ENCODE measurements around the gene MKRN2.
"Not testable (repeated sequence)": the region's sequence is repeated elsewhere in the genome, so short reads cannot be mapped to it uniquely, and the experiment has no call there.

The MKRN2 gene, protein sequence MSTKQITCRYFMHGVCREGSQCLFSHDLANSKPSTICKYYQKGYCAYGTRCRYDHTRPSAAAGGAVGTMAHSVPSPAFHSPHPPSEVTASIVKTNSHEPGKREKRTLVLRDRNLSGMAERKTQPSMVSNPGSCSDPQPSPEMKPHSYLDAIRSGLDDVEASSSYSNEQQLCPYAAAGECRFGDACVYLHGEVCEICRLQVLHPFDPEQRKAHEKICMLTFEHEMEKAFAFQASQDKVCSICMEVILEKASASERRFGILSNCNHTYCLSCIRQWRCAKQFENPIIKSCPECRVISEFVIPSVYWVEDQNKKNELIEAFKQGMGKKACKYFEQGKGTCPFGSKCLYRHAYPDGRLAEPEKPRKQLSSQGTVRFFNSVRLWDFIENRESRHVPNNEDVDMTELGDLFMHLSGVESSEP

DNA sequence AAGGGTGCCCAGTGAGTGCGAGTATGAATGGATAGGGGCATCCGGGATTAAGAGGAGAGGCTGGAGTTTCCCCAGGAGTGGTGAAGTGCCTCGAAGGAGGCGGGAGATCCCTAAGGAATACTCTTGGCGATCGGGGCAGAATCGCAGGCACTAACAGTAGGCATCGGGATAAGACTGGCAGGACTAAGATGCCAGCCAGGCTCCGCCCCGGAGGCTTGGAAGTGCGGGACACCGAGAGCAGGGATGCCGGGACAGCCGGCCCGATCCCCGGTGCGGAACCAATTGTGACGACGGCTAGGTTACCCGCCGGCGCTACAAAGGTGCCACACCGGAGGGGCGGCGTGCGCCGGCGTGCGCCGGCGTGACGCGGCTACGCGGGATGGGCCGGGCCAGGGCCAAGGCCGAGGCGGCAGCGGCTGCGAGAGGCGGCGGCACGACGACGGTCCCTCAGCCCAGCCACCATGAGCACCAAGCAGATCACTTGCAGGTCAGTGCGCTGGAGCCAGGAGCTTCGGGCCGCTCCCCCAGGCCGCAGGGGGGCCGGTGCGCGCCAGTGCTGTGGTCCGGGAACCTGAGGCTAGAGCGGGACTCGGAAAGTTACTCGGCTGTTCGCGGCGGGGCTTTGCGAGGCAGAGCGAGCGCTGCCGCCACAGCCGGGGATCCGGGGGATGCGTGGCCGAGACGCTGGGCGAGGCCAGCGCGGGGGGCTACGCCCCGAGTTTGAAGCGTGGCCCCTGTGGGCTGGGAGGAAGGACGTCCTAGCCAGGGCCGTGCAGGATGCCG lies at the start of gene MKRN2:
Gene MKRN2 (plus strand): TSS at position 398 of the 783 bp plus-strand sequence. CDS start 64 bp downstream, at position 462.
- DNase-seq: peak; percentile 71

DNA sequence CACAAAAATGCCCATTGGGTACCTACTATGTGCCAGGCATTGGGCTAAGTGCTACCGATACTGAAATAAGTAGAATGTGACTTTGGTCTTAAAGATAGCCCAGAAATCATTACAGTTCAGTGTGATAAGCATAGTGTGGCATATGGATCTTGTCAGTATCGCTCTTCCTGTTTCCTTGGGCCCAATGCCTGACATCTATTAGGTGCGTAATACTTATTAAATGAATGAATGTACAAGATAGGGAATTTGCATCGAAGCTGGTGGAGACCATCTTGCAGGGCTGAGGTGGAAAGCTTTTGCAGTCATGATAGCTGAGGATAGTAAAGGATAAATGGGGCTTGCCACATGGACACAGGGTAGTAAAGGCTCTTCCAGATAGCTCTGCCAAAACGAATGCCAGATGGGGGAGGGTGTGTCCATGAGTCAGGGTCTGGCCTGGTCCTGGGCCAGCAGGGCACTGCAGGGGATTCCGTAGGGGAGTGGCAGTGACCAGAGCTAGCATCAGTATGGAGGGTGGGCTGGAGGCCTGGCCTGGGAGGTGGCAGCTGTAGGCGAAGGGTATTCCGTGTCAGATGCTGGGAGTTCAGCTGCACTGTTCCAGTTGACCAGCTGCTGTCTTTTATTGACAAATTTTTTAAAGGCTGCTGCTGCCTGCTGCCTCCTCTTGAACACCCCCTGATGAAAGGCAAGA lies 49.2 kb upstream of the MKRN2 start:
- peak; percentile 18 for DNase-seq

DNA sequence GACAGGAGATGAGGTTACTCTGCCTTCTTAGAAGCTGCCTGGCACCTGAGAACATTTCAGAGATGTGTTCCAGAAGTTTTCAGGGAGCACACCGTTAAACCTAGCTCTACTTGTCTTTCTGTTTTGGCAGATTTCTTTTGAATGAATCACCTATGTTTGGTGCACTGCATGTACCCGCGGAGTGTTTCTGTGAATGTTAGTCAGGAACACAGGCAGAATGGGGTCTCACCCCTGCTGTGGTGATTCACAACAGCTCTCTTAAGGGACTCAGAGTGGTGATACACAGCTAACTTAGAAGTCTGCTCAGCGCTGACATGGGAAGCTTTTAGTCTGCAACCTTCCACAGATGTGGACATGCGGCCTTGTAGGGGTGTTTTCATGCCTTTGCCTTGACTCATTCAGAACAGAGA lies 48.6 kb upstream of the MKRN2 start:
- DNase-seq: peak; percentile 48

DNA sequence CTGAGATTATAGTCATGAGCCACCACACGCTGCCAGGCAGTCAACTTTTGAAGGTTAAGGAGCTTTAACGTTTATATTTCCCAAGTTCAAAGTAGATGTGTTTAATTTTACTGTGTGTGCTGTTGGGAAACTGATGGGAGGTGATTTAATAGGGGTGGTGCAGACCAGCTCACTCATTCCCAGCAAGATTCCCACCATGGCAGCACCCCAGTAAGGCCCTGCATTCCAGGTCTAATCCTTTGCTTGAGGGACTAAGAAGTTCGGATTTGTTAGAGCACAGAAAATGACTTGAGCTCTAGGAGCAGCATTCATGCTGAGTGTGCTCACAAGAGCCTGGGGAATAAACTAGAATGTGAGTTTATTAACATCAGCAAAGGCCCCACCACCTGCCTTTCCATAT lies 47.4 kb upstream of the MKRN2 start:
- DNase-seq: no peak

DNA sequence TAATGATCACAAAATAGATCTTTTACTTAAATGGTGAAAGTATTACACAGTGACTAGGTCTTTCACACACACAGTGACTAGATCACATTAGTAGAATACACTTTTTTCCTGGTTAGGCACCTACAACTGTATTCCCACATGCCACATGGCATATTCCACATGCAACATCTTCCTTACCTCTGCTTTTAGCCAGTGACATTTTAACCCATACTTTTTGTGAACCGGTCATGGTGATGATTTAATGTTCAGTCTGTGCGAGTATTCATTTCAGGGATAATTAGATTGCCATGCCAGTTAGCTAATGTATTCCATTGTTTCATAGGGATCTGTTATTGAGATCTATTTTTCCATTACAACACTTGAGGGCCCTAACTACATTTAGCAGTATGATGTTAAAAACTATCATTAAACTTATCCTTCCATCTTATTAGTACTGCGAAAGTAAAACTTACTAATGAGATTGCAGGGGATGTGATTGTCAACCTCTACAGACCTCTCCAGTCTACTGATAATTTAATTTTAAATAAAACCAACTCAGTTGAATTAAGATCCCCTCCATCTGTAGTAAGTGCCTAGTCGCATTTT lies 44.3 kb upstream of the MKRN2 start:
- no peak for DNase-seq

DNA sequence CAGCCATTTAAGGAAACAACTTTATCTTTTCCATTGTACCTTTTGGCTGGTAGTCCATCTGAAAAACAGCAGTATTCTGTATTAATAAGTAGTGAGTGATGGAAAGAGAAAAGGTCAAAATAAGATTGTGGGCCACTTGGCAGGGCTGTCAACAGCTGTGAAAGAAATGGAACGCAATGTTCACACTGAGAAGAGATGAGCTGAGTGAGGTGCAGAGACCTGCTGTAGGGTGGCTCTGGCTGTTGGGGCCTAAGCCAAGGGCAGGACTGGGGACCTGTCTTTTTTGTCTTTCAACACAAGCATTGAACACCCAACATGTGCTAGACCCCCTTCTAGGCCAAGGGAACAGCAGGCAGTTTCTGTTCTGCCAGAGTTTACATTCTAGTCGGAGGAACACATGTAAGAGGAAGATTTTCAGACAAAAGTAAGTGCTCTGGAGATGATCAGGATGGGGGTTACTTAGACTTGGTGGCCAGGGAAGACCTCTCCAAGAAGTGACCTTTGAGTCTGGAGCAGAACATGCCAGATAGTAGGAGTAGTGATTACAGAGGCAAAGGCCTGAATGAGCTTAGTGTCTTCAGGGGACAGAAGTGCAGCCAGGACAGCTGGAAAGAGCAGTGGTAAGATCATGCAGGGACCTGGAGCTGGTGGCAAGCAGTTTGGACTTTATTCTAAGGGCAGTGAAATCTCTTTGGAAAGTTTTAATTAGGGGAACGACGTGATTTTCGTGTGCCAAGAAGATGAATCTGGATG lies 43.0 kb upstream of the MKRN2 start:
- no peak for DNase-seq

DNA sequence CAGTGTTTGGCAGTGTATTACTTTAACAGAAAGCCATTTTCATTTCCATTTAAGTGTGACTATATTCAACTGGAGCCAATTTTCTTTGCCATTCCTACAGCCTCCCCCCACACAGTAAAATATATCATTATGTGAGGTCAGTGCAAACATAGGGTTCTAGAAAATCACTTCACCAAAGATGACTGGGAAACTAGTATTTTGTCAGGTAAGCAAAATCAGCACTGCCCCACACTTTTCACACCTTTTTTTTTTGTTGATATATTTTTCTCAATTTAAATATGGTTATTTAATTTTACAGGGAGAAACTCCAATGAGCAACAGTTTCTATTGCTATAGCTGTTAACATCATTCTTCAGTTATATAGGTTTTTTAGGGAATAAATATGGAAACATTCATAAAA lies 41.3 kb upstream of the MKRN2 start:
- no peak for DNase-seq

DNA sequence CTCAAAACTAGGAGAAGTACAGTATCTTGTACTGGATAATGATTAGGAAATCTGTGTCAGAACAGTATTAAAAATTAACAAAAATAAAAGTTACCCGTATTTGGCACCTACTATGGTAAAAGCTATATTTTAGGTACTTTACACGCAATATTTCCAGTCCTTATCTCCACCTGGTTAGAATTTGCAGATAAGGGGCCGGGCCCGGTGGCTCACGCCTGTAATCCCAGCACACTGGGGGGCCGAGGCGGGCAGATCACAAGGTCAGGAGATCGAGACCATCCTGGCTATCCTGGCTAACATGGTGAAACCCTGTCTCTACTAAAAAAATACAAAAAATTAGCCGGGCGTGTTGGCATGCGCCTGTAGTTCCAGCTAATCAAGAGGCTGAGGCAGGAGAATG lies 40.0 kb upstream of the MKRN2 start:
- no peak for DNase-seq

DNA sequence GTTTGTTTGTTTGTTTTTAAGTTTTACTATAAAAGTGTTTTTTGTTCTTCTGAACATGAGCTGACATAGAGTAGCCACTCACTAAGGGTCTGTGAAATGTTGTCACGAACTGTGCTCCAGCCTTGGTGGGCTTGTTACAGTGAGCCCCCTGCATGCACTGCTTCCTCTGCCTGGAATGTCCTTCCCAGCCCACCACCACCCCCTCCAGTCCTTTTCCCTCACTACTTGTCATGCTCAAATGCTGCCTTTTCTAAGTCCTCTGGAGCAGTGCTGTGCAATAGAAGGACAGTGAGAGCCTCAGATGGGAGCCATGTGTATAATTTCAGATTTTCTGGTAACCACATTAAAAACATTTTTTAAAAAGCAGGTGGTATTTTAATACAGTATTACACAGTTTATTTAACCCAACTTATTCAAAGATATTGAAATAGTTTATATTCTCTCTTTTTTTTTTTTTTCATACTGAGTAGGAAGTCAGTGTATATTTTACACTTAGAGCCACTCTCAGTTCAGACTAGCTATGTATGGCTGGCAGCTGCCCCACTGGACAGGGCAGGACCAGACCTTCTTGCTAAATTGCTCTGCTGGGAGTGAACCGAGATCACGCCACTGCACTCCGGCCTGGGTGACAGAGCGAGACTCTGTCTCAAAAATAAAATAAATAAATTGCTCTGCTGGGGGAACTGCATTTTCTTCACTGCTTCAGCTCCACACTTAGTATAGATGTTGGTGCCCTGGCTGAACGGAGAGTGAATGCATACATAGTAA lies 38.4 kb upstream of the MKRN2 start:
- no peak for DNase-seq

DNA sequence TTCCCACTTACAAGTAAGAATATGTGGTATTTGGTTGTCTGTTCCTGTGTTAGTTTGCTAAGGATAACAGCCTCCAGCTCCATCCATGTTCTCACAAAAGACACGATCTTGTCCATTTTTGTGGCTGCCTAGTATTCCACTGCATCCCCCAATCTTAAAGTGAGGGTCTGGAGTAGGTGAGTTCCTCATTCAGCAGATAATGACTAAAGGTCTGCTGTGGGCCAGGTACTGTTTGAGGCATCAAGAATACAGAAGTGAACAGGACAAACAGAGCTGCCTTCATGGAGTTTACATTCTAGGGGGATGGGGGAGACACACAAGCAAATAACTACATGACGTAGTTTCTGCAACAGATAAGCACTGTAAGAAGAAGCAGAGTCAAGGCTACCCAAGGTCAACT lies 35.9 kb upstream of the MKRN2 start:
- DNase-seq: no peak

DNA sequence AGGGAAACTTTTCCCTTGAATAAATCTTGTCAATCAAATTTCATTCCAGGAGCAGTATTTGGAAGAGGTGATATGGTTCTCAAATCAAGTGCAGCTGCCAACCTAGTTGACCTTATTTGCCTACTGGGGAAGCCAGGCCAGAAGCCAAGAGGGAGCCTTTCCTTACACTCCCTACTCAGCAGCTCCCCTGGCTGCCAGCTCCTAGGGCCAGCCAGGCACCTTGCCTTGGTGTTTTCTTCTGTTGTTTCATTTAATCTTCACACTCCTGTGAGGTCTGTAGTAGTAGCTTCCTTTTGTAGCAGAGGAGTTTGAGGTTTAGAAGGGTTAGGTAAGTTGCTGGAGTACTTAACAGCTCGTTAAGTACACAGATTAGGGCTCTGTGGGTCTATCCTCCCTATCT lies 34.2 kb upstream of the MKRN2 start:
- DNase-seq: no peak

DNA sequence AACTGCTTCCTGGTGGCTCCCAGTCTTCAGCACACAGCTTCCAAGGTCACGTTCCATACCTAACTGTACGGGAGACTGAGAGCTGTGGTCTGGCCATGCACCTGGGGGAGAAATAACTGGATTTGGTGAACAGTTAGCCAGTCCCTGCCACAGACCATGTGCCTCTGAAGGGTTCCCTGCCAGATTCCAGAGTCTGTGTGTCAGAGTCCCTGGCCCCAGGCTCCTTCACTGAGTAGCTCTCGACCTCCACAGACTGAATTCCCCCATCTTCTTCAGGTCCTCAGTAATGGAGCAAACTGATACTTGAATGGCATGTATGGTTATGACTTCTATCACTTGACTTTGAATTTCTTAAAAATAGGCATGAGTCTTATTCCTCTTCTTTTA lies 29.1 kb upstream of the MKRN2 start:
- DNase-seq: no peak

DNA sequence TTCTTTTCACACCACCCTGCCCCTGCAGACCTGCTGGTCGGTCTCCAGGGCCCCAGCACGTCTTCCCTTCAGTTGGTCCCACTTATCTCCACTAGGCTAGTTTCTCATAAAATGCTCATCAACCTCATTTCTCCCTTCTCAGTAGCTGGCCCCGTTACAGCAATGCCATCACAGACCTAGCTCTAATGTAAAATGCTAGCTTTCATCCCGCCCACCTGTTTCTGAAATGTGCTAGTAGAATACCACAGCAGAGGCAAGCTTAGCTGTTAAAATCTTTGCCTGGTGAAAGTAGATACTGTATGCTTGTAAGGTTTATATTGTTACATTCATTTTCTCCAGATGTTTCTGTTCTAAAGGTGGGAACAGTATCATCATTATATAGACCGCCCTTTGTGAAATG lies 24.7 kb upstream of the MKRN2 start:
- no peak for DNase-seq

DNA sequence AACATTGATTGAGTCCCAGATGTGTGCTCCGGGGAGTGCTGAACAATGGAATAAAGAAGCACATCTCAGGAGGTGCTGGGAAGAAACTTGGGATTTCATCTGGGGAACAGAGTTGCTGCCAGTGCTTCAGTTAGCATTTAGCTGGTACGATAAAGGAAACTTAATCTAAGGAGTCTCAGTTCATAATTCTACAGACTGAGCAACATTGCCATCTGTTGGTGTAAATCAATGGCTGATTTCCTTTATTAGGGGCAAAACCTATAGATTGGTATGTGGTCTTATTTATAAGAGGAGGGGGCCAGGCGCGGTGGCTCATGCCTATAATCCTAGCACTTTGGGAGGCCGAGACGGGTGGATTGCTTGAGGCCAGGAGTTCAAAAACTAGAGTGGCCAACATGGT lies 20.5 kb upstream of the MKRN2 start:
- DNase-seq: no peak

DNA sequence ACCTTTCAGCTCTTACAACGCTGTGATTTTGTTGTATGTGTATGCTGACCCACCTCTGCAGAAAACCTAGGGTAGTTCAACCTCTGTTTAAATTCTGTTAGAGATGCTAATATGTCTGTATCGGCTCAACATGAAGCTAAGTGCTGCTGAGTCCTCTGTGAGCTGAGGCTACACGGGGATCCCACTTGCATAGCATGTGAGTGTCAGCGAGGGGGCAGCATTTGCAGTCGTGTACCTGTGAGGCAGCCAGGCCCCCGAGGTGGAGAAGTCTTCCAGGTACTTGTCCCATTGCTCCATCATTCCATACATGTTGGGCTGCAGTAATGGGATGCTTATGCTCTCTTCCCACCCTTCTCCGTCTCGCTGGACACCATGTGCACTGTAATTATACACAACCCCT lies 15.3 kb upstream of the MKRN2 start:
- no peak for DNase-seq

DNA sequence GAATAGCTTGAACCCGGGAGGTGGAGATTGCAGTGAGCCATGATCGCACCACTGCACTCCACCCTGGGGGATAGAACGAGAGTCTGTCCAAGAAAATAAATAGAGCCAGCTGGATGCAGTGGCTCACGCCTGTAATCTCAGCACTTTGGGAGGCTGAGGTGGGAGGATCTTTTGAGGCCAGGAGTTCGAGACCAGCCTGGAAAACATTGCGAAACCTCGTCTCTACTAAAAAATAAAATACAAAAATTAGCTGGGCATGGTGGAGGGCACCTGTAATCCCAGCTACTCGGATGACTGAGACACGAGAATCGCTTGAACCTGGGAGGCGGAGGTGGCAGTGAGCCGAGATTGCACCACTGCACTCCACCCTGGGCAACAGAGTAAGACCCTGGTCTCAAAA lies 13.4 kb upstream of the MKRN2 start:
- DNase-seq: not testable (repeated sequence)

DNA sequence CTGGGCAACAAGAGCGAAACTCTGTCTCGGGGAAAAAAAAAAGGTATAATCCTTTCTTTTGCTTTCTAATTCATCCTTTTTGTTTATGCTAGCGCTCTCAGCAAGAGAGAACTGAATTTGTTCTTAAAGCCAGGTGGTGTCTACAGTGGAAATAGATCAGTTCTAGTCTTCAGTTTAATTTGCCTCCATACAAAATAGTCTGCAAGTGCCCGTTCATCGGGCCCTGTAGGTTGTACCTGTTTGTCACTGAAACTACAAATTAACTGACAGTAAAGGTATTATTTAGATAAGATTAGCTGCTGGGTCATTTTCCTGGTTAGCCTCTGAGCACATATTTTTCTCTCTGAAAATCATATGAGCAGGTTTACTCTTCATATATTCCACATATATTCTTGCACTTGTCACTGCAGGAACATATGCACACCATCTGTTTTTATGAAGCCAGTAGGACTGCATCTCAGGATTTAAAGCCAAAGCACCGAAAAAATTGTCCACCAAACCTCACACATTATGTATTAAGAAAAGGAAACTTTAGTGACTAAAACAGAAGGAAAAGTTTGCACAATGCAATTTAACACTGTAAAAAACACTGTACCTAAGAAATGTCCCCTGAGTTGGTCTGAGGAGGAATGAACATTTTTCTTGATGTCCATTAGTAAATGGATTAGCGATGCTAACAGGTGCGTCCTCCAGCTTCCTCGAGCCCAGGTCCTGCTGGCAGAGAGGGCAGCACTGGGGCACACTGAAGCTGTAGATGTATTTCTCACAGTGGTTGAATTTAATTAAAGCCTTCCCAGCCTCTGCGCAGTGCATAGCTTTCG lies 12.0 kb upstream of the MKRN2 start:
- DNase-seq: no peak

DNA sequence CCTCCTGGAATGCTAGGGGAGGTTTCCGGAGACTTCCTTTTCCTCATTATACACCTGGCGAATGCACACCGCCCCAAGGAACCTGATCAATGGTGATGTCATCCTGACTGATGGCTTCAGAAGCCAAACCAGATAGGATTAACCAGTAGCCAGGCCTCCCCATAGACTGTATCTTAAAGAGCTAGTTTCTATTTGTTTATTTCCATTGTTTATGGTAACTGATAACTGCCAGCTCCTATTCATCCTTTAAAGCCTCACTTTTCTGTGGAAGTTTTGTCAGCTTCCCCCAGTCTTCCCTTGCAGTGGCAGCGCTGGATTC lies 11.5 kb upstream of the MKRN2 start, which contains the start of gene MKRN2OS:
Gene MKRN2OS (minus strand): TSS at position 27 of the 319 bp plus-strand sequence. CDS start 35 bp downstream, outside the sequence.
- no peak for DNase-seq

DNA sequence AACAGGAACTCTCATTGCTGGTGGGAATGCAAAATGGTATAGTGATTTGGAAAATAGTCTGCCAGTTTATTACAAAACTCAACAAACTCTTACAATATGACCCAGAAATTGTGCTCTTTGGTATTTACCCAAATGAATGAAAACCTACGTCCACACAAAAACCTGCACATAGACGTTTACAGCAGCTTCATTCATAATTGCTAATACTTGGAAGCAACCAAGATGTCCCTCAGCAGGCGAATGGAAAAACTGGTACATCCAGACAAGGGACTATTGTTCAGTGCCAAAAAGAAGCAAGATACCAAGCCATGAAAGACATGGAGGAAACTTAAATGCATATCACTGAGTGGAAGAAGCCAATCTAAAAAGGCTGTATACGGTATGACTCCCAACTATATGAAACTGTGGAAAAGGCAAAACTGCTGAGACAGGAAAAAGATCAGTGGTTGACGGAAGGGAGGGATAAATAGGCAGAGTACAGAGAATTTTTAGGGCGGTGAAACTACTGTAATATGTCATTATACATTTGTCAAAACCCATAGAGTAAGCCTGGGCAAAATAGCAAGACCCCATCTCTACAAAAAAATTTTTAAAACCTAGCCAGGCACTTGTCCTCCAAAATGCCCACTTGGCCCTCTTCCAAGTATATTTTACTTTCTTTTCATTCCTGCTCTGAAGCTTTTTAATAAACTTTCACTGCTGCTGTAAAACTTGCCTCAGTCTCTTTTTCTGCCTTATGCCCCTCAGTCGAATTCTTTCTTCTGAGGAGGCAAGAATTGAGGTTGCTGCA lies 6.7 kb upstream of the MKRN2 start:
- DNase-seq: no peak

DNA sequence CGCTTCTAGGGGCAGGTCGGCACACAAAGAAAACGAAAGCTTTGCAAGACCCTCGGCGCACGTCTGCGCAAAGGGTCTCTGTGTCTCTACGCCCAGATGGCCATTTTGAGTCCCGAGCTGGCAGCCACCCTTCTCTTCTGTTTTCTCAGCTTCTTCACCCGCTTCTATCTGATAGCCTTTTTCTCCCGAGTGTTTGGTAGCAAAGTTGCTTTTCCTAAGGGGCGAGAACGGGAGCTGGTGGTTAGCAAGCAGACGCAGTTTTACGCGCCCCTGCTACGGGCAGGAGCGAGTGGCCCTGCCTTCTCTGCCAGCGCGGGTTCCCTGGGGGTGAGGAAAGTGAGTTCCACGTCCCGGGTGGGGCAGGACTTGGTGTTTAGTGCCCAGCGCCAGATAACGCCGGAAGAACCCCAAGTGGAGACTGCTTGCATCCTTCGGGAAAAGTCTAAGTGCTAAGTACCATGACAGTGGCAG lies 2.9 kb upstream of the MKRN2 start:
- peak; percentile 32 for DNase-seq

Data from 8988T (cell line).